Heart left ventricle (tissue), 13 donors: ENCODE data around the gene DUSP23.

ENCODE experiments used
- CTCF ChIP-seq, 12 donors: fragments of 200-600 bp; sonication (generic) in 4 of 12; IDR thresholded peaks; one replicate each; pipeline versions ENCODE4 v1.5.0 to v1.8.0; 2018 to 2022; ENCODE audit warnings: antibody characterized with exemption in 12 of 12, mild to moderate bottlenecking in 5 of 12
- POLR2A ChIP-seq, 2 donors: fragments of 450-650 bp; IDR thresholded peaks; one replicate each; pipeline ENCODE4 v1.6.1; 2017; ENCODE audit warnings: antibody characterized with exemption in 2 of 2, mild to moderate bottlenecking in 2 of 2, moderate library complexity in 2 of 2
- donor health status: ischemic (EF 13 %, LVEDD 7.1; RV severe dilation, severe dysfunction).
- donor health status: DM: no; HTN: yes; CAD: no.
- donor health status: DM: no; HTN: no; CAD: no.
- donor health status: ischemic (EF 25% LVEDD 6.9; RV normal size, moderate dysfunction).
- donor health status: ischemic (EF 25% LVEDD 5.7; RV mildly dilated, moderate dysfunction).
- donor health status: ischemic (EF 35%, LVEDD 5.7; RV mildly dilated, moderate dysfunction).
- donor health status: nonischemic (EF 11% LVEDD 7.7; RV severe dilation, severe dysfunction).
- donor health status: DM: yes; HTN: yes; CAD: no.
- donor health status: PGD.
- donor health status: ischemic (EF 29% LVEDD 5.4; RV normal size, mild dysfunction).
- donor health status: nonischemic (EF 23%, LVEDD 6.1; RV moderate dilation, normal function).

DNA sequence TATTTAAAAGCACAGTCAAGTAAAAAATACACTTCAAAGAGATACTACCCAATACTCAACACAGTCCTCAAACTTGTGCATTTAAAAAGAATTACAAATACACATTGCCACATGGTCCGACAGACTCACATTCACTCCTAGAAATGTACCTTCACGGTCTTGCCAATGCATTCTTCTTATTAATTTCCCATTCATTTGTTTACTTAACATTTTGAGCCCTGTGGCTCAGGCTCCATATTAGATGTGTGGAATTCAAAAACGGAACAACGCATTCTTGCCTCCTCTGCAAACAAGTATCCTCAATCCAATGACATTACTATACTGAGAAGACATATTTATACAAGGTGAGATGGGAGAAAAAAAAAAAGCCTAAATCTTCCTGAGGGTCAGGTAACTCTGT, 2.5 kb upstream of the DUSP23 start:
- TF ChIP-seq CTCF (IDR thresholded peaks at IDR 0.05) (no peak), POLR2A (IDR thresholded peaks at IDR 0.05) (no peak)
